GM12874 (cell line): ENCODE results near the gene TMTC2.

Source experiments
- CTCF ChIP-seq: IDR thresholded peaks from 2 replicates; pipeline ENCODE4 v1.5.1; 2011; ENCODE audit warnings: low read depth, mild to moderate bottlenecking, control low read depth, low read length, moderate library complexity; ENCODE audit not compliant: insufficient read depth

Gene TMTC2

GRCh38 chr12:82817368-82817767 is 130.7 kb downstream of the TMTC2 start:
- no peak for TF ChIP-seq CTCF

- no peak for TF ChIP-seq CTCF
Observed at GRCh38 chr12:82818271-82819035, 131.7 kb downstream of the TMTC2 start.

GRCh38 chr12:82826505-82826904 is 139.8 kb downstream of the TMTC2 start:
- TF ChIP-seq CTCF, result no peak

GRCh38 chr12:82832096-82832495 is 145.4 kb downstream of the TMTC2 start:
- no peak for TF ChIP-seq CTCF

- no peak for TF ChIP-seq CTCF
Observed at GRCh38 chr12:82832981-82833380, 146.3 kb downstream of the TMTC2 start.

GRCh38 chr12:82833481-82833880 is 146.8 kb downstream of the TMTC2 start:
- no peak for TF ChIP-seq CTCF

- TF ChIP-seq CTCF, result no peak
Observed at GRCh38 chr12:82835217-82835616, 148.5 kb downstream of the TMTC2 start.
